Epithelial cell of esophagus (primary cell): ENCODE data around the gene RASGRF2.

Experiments used
- DNase-seq: peaks from one replicate; pipeline ENCODE4 v3.0.0; 2010; ENCODE audit warnings: low read depth
- H3K4me3 ChIP-seq: 2 replicates; pipeline ENCODE4 v1.5.1; 2011; ENCODE audit warnings: mild to moderate bottlenecking, low read length, control low read depth
- CTCF ChIP-seq: IDR thresholded peaks from 2 replicates; pipeline ENCODE4 v1.5.1; 2011; ENCODE audit warnings: low read depth, mild to moderate bottlenecking, low read length, control low read depth, inconsistent platforms; ENCODE audit not compliant: insufficient read depth; ENCODE audit errors: missing control alignments

RASGRF2 gene

GRCh38 chr5:80989883-80990282 is 29.7 kb downstream of the RASGRF2 start:
- no peak for DNase-seq
- no peak for TF ChIP-seq CTCF
- H3K4me3 ChIP-seq: no peak overlapping the region

- DNase-seq: peak; percentile 13
- no peak overlapping the region for H3K4me3 ChIP-seq
- TF ChIP-seq CTCF: no peak
Observed at GRCh38 chr5:80990527-80990926, 30.4 kb downstream of the RASGRF2 start.

GRCh38 chr5:80990971-80991370 is 30.8 kb downstream of the RASGRF2 start:
- no peak overlapping the region for H3K4me3 ChIP-seq
- DNase-seq: peak; percentile 87
- TF ChIP-seq CTCF: no peak

GRCh38 chr5:80995908-80996307 is 35.7 kb downstream of the RASGRF2 start:
- TF ChIP-seq CTCF: no peak
- DNase-seq: no peak
- no peak overlapping the region for H3K4me3 ChIP-seq

GRCh38 chr5:80998590-80998979 is 38.4 kb downstream of the RASGRF2 start:
- no peak for DNase-seq
- no peak overlapping the region for H3K4me3 ChIP-seq
- TF ChIP-seq CTCF: no peak

GRCh38 chr5:81003811-81004386 is 43.7 kb downstream of the RASGRF2 start:
- TF ChIP-seq CTCF: no peak
- DNase-seq: no peak
- no peak overlapping the region for H3K4me3 ChIP-seq

- no peak overlapping the region for H3K4me3 ChIP-seq
- no peak for TF ChIP-seq CTCF
- DNase-seq: no peak
Observed at GRCh38 chr5:81005708-81006107, 45.5 kb downstream of the RASGRF2 start.
